Hepatocyte (in vitro differentiated cells): ENCODE measurements around the gene CYP3A7.
"Not testable (repeated sequence)": the region's sequence is repeated elsewhere in the genome, so short reads cannot be mapped to it uniquely, and the experiment has no call there.

ENCODE experiments used
- CTCF ChIP-seq: fragments of 200-600 bp; sonication (generic); IDR thresholded peaks from 2 replicates; pipeline ENCODE4 v1.5.1; 2016; ENCODE audit warnings: antibody characterized with exemption, mild to moderate bottlenecking; ENCODE audit not compliant: poor library complexity
- EZH2 ChIP-seq: fragments of 200-600 bp; sonication (generic); IDR thresholded peaks from 2 replicates; pipeline ENCODE4 v1.6.1; 2016; ENCODE audit warnings: antibody characterized with exemption, mild to moderate bottlenecking, borderline replicate concordance

DNA sequence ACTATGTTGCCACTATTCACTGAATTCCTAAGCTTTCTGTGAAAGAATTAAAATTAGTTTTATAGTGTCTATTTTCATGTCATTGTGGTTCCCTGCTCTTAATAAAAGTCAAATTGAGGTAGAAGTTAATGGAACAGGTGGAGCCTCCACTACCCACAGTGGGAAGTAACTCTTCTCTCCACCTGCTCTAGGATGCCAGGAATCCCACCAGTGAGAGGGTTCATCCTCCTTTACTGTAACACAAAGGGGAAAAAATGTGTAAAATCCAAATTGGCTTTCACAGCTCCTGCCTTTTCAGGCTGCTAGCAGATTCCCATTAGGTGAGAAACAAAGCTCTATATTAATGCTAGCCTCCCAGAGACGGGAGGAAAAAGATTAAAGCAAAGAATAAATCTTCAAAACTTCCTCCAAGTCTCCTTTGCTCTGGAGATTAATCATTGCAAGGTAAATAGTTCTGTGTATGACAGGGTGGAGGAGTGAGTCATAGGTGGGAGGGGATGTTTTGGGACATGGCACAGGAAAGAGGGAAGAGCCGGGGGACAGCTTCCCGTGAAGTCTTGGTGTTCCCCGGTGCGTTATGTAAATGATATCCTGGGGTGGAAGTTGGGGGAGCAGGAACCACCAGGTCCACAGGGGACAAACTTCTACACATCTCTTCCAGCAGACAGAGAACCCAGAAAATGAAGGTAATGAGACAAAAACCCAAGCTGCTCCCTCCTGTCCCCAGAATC is 16.5 kb upstream of the CYP3A7 start:
- TF ChIP-seq CTCF, EZH2: not testable (repeated sequence)
